HG03045 (cell line): ENCODE results near the gene FBXL17.
"Not testable (repeated sequence)": the region's sequence is repeated elsewhere in the genome, so short reads cannot be mapped to it uniquely, and the experiment has no call there.

Experiments used
- ATAC-seq: cut with Tn5 transposase; IDR thresholded peaks from one replicate; pipeline ENCODE4 v1.9.1; 2021; ENCODE audit warnings: mild to moderate bottlenecking, moderate library complexity; ENCODE audit not compliant: unreplicated experiment

FBXL17 gene

GRCh38 chr5:108168915-108169314, 213.0 kb downstream of the FBXL17 start:
- ATAC-seq, result no peak

GRCh38 chr5:108167174-108167573, 214.7 kb downstream of the FBXL17 start:
- no peak for ATAC-seq

GRCh38 chr5:108164574-108164973, 217.3 kb downstream of the FBXL17 start:
- ATAC-seq, result no peak

- ATAC-seq, result not testable (repeated sequence)
These were observed 229.0 kb downstream of the FBXL17 start for GRCh38 chr5:108152854-108153253.

GRCh38 chr5:108149369-108149768, 232.5 kb downstream of the FBXL17 start:
- no peak for ATAC-seq

GRCh38 chr5:108148715-108149139, 233.2 kb downstream of the FBXL17 start:
- no peak for ATAC-seq

- no peak for ATAC-seq
These were observed 235.7 kb downstream of the FBXL17 start for GRCh38 chr5:108146222-108146621.

GRCh38 chr5:108145351-108145750, 236.5 kb downstream of the FBXL17 start:
- no peak for ATAC-seq

GRCh38 chr5:108144332-108144731, 237.6 kb downstream of the FBXL17 start:
- no peak for ATAC-seq

- no peak for ATAC-seq
These were observed 238.3 kb downstream of the FBXL17 start for GRCh38 chr5:108143581-108143980.

- no peak for ATAC-seq
These were observed 240.2 kb downstream of the FBXL17 start for GRCh38 chr5:108141676-108142075.

- no peak for ATAC-seq
These were observed 245.4 kb downstream of the FBXL17 start for GRCh38 chr5:108136493-108136892.

- no peak for ATAC-seq
These were observed 252.8 kb downstream of the FBXL17 start for GRCh38 chr5:108129129-108129528.

- no peak for ATAC-seq
These were observed 256.0 kb downstream of the FBXL17 start for GRCh38 chr5:108125771-108126511.

- no peak for ATAC-seq
These were observed 257.3 kb downstream of the FBXL17 start for GRCh38 chr5:108124596-108124995.

GRCh38 chr5:108122702-108123101, 259.2 kb downstream of the FBXL17 start:
- ATAC-seq, result no peak

- ATAC-seq, result no peak
These were observed 262.9 kb downstream of the FBXL17 start for GRCh38 chr5:108118813-108119514.

GRCh38 chr5:108115673-108116072, 266.2 kb downstream of the FBXL17 start:
- no peak for ATAC-seq

GRCh38 chr5:108113950-108114349, 267.9 kb downstream of the FBXL17 start:
- ATAC-seq, result no peak

- no peak for ATAC-seq
These were observed 270.2 kb downstream of the FBXL17 start for GRCh38 chr5:108111736-108112135.

GRCh38 chr5:108109059-108109458, 272.8 kb downstream of the FBXL17 start:
- ATAC-seq, result no peak

- no peak for ATAC-seq
These were observed 277.4 kb downstream of the FBXL17 start for GRCh38 chr5:108104448-108104847.
